Activated gamma-delta T cell treated with Interleukin-2 at 50 U/mL for 16 hours (primary cell): ENCODE results near the gene SLC15A3.

ENCODE experiments used
- DNase-seq: peaks from one replicate; pipeline ENCODE4 v3.0.0-alpha.2; 2020

SLC15A3 gene

GRCh38 chr11:60951904-60952741 is at the start of gene SLC15A3:
SLC15A3 (minus strand) TSS chr11:60952176; CDS start chr11:60951551, 625 bp downstream.
- peak; percentile 29 for DNase-seq

- no peak for DNase-seq
These were observed 48.5 kb upstream of the SLC15A3 start for GRCh38 chr11:61000426-61000825.

- no peak for DNase-seq
These were observed 44.6 kb upstream of the SLC15A3 start for GRCh38 chr11:60996381-60997138.

- DNase-seq: no peak
These were observed 43.8 kb upstream of the SLC15A3 start for GRCh38 chr11:60995798-60996197.

GRCh38 chr11:60994541-60995080 is 42.6 kb upstream of the SLC15A3 start:
- DNase-seq: no peak

GRCh38 chr11:60993615-60994014 is 41.6 kb upstream of the SLC15A3 start:
- DNase-seq: no peak

- DNase-seq: no peak
These were observed 41.0 kb upstream of the SLC15A3 start for GRCh38 chr11:60992842-60993409.

GRCh38 chr11:60991457-60991856 is 39.5 kb upstream of the SLC15A3 start:
- DNase-seq: no peak

- DNase-seq: no peak
These were observed 37.2 kb upstream of the SLC15A3 start for GRCh38 chr11:60989093-60989650.

- no peak for DNase-seq
These were observed 36.7 kb upstream of the SLC15A3 start for GRCh38 chr11:60988658-60989057.

GRCh38 chr11:60987577-60988277 is 35.8 kb upstream of the SLC15A3 start:
- peak; percentile 32 for DNase-seq

GRCh38 chr11:60985991-60986915 is 34.3 kb upstream of the SLC15A3 start:
- peak; percentile 90 for DNase-seq

- DNase-seq: no peak
These were observed 33.5 kb upstream of the SLC15A3 start for GRCh38 chr11:60985501-60985900.

GRCh38 chr11:60984636-60985035 is 32.7 kb upstream of the SLC15A3 start:
- no peak for DNase-seq

- no peak for DNase-seq
These were observed 32.2 kb upstream of the SLC15A3 start for GRCh38 chr11:60984149-60984548.

GRCh38 chr11:60982184-60982583 is 30.2 kb upstream of the SLC15A3 start:
- no peak for DNase-seq

GRCh38 chr11:60981515-60981914 is 29.5 kb upstream of the SLC15A3 start:
- no peak for DNase-seq

- DNase-seq: peak; percentile 30
These were observed 26.8 kb upstream of the SLC15A3 start for GRCh38 chr11:60978546-60979380.

- no peak for DNase-seq
These were observed 25.9 kb upstream of the SLC15A3 start for GRCh38 chr11:60977836-60978235.

GRCh38 chr11:60977224-60977623 is 25.2 kb upstream of the SLC15A3 start:
- DNase-seq: no peak
